COLO829 (cell line): Measurements from ENCODE around the gene PTPN23.
"Not testable (repeated sequence)": the region's sequence is repeated elsewhere in the genome, so short reads cannot be mapped to it uniquely, and the experiment has no call there.

Source experiments
- DNase-seq: peaks from one replicate; pipeline ENCODE4 v3.0.0; 2012; ENCODE audit warnings: low spot score

PTPN23 gene

GRCh38 chr3:47452453-47453215 lies 71.8 kb downstream of the PTPN23 start:
- DNase-seq, result no peak

- DNase-seq, result no peak
Observed at GRCh38 chr3:47455806-47456452, 75.1 kb downstream of the PTPN23 start.

- no peak for DNase-seq
Observed at GRCh38 chr3:47456984-47457383, 76.2 kb downstream of the PTPN23 start.

- DNase-seq, result not testable (repeated sequence)
Observed at GRCh38 chr3:47459534-47460085, 78.8 kb downstream of the PTPN23 start.
